CD4-positive, alpha-beta T cell treated with Interferon alpha-2 for 1 hour (primary cell): ENCODE results near the gene HOXB6.

Experiments
- DNase-seq, 2 donors: peaks; one replicate each; pipeline ENCODE4 v3.0.0-alpha.2; 2020 to 2022

Gene HOXB6

GRCh38 chr17:48604770-48605329 lies at the start of gene HOXB6:
Gene HOXB6 (minus strand): TSS chr17:48604986. CDS start chr17:48598150, 6,836 bp downstream.
- DNase-seq = no peak

- DNase-seq = no peak
Measured at GRCh38 chr17:48649741-48650140, 45.0 kb upstream of the HOXB6 start.

GRCh38 chr17:48647963-48648245 lies 43.1 kb upstream of the HOXB6 start:
- DNase-seq = no peak

GRCh38 chr17:48647103-48647962 lies 42.5 kb upstream of the HOXB6 start:
- DNase-seq = peak in 1 of 2 donors; percentile 19

GRCh38 chr17:48646183-48647102 lies 41.7 kb upstream of the HOXB6 start:
- peak; percentile 10 to 52 for DNase-seq

GRCh38 chr17:48645639-48646182 lies 40.9 kb upstream of the HOXB6 start:
- DNase-seq = no peak

- no peak for DNase-seq
Measured at GRCh38 chr17:48644910-48645557, 40.2 kb upstream of the HOXB6 start.

- no peak for DNase-seq
Measured at GRCh38 chr17:48644159-48644558, 39.4 kb upstream of the HOXB6 start.

GRCh38 chr17:48643697-48644012 lies 38.9 kb upstream of the HOXB6 start:
- no peak for DNase-seq

- DNase-seq = no peak
Measured at GRCh38 chr17:48642843-48643696, 38.3 kb upstream of the HOXB6 start.

- no peak for DNase-seq
Measured at GRCh38 chr17:48642059-48642842, 37.5 kb upstream of the HOXB6 start.

GRCh38 chr17:48641541-48642058 lies 36.8 kb upstream of the HOXB6 start:
- no peak for DNase-seq

- no peak for DNase-seq
Measured at GRCh38 chr17:48640858-48641180, 36.0 kb upstream of the HOXB6 start.

- no peak for DNase-seq
Measured at GRCh38 chr17:48639982-48640857, 35.4 kb upstream of the HOXB6 start.

GRCh38 chr17:48639136-48639535 lies 34.4 kb upstream of the HOXB6 start:
- DNase-seq = no peak

- DNase-seq = no peak
Measured at GRCh38 chr17:48637323-48638260, 32.8 kb upstream of the HOXB6 start.

GRCh38 chr17:48636177-48637018 lies 31.6 kb upstream of the HOXB6 start:
- peak; percentile 40 to 69 for DNase-seq
